RWPE1 (cell line): ENCODE results near the gene CAV1.
"Not testable (repeated sequence)": the region's sequence is repeated elsewhere in the genome, so short reads cannot be mapped to it uniquely, and the experiment has no call there.

Experiments
- CTCF ChIA-PET: fragments of 350-600 bp; sonication (Branson Sonifier 250); formaldehyde crosslinking; extraction: SDS; loops from one replicate; lab custom pipeline; 2021; lab: Yijun Ruan, JAX
- POLR2A ChIA-PET: fragments of 400-600 bp; formaldehyde crosslinking; extraction: SDS; loops from one replicate; lab custom pipeline; 2020; ENCODE audit warnings: antibody characterized with exemption; ENCODE audit not compliant: low non-redundant PET; lab: Yijun Ruan, JAX
- DNase-seq: peaks from one replicate; pipeline ENCODE4 v3.0.0; 2012; ENCODE audit warnings: low spot score
- H3K27ac ChIP-seq: fragments of 450-650 bp; 2 replicates; pipeline ENCODE4 v1.5.1; 2017
- CTCF ChIP-seq: fragments of 450-650 bp; conservative IDR thresholded peaks from 2 replicates; pipeline ENCODE4 v1.5.1; 2017; ENCODE audit warnings: low read depth, mild to moderate bottlenecking

CAV1 gene

GRCh38 chr7:116583653-116584052 lies 58.8 kb downstream of the CAV1 start:
- ChIA-PET CTCF (interaction anchor here (0.7 kb wide), 1 partner anchor 58 kb away, joined by 3 read pairs; no protein-coding TSS in a partner anchor), POLR2A (no interaction called here)
- DNase-seq, result no peak
- no peak overlapping the region for H3K27ac ChIP-seq
- TF ChIP-seq CTCF, result no peak

- no peak overlapping the region for H3K27ac ChIP-seq
- CTCF ChIA-PET, result no interaction called here
- no peak for DNase-seq
- TF ChIP-seq CTCF, result no peak
- POLR2A ChIA-PET, result no interaction called here
These were observed 59.9 kb downstream of the CAV1 start for GRCh38 chr7:116584721-116585120.

- H3K27ac ChIP-seq, result no peak overlapping the region
- ChIA-PET POLR2A (interaction anchor here (0.6 kb wide), 1 partner anchor 8 kb away, joined by 3 read pairs; no protein-coding TSS in a partner anchor), CTCF (no interaction called here)
- DNase-seq, result no peak
- TF ChIP-seq CTCF, result no peak
These were observed 60.6 kb downstream of the CAV1 start for GRCh38 chr7:116585392-116585791.

- TF ChIP-seq CTCF, result no peak
These were observed 61.1 kb downstream of the CAV1 start for GRCh38 chr7:116585967-116586366.

GRCh38 chr7:116587200-116587599 lies 62.4 kb downstream of the CAV1 start:
- CTCF ChIA-PET, result interaction anchor here (0.7 kb wide), 1 partner anchor 454 kb away, joined by 3 read pairs; no protein-coding TSS in a partner anchor
- POLR2A ChIA-PET, H3K27ac ChIP-seq, DNase-seq: not testable (repeated sequence)

More at GRCh38 chr7:116585967-116586366, 61.1 kb downstream of the CAV1 start:
- no peak overlapping the region for H3K27ac ChIP-seq
- ChIA-PET CTCF (interaction anchor here (1.1 kb wide), 1 partner anchor 178 kb away, joined by 3 read pairs; no protein-coding TSS in a partner anchor), POLR2A (no interaction called here)
- DNase-seq, result no peak

- peak overlapping the region; percentile 42; the same call in 1 of the 2 replicates for H3K27ac ChIP-seq
- ChIA-PET CTCF (interaction anchor here (0.5 to 0.8 kb wide), 4 partner anchors 39 to 442 kb away, joined by 3 to 5 read pairs (median 4); no protein-coding TSS in a partner anchor), POLR2A (no interaction called here)
- DNase-seq, result no peak
- no peak for TF ChIP-seq CTCF
These were observed 63.4 kb downstream of the CAV1 start for GRCh38 chr7:116588225-116588624.
